Activated CD8-positive, alpha-beta memory T cell treated with anti-CD3 and anti-CD28 coated beads, Interleukin-2, amount 10 ng/mL, durations not matched to agents 7 days and 5 days (primary cell): ENCODE data around the gene HOPX. TPM values are rescaled to one million over a fixed set of nuclear protein-coding genes. Genes with fewer than 3 reads are reported as not detected.

Experiments used
- ATAC-seq: fragments of 150-1000 bp; cut with Tn5 transposase; one replicate; pipeline ENCODE4 v1.10.0; 2021; ENCODE audit warnings: moderate library complexity
- CTCF ChIA-PET: fragments of 350-600 bp; sonication (Branson Sonifier 250); formaldehyde crosslinking; loops from one replicate; lab custom pipeline; 2021; ENCODE audit warnings: antibody characterized with exemption; lab: Charles Lee
- DNase-seq: peaks from one replicate; pipeline ENCODE4 v3.0.0-alpha.2; 2020
- H3K27ac Mint-ChIP-seq: one replicate; pipeline ENCODE4 v1.8.0; 2021; ENCODE audit warnings: mild to moderate bottlenecking, mixed read lengths
- H3K27me3 Mint-ChIP-seq: one replicate; pipeline ENCODE4 v1.8.0; 2021; ENCODE audit warnings: mixed read lengths
- H3K36me3 Mint-ChIP-seq: one replicate; pipeline ENCODE4 v1.8.0; 2021; ENCODE audit warnings: mild to moderate bottlenecking, mixed read lengths
- H3K4me1 Mint-ChIP-seq: one replicate; pipeline ENCODE4 v1.8.0; 2021; ENCODE audit warnings: mixed read lengths
- H3K4me3 Mint-ChIP-seq: one replicate; pipeline ENCODE4 v1.8.0; 2021; ENCODE audit warnings: mild to moderate bottlenecking, moderate library complexity, mixed read lengths
- H3K9me3 Mint-ChIP-seq: one replicate; pipeline ENCODE4 v1.8.0; 2022; ENCODE audit warnings: low read depth, mixed read lengths
- total RNA-seq, 2 experiments: library from RNA; stranded (reverse); gene quantifications; one replicate each; pipeline ENCODE4 v1.2.3, GENCODE V29; 2021

Gene HOPX
- total RNA-seq, 2 experiments from 2014 or later: 177 to 208 TPM

GRCh38 chr4:56657818-56658217 is 23.3 kb downstream of the HOPX start:
- Mint-ChIP-seq H3K4me1 (peaks cover 32% of the 10 kb centered on the region), H3K9me3 (no peaks in the 10 kb centered on the region), H3K36me3 (peaks cover 13% of the 10 kb centered on the region), H3K4me3 (no peak overlapping the region), H3K27ac (no peak overlapping the region), H3K27me3 (peaks cover 11% of the 10 kb centered on the region)
- CTCF ChIA-PET: interaction anchor here (0.8 to 2.6 kb wide), 7 partner anchors 16 to 222 kb away, joined by 3 to 9 read pairs (median 7); partner anchors contain the start of genes PAICS and PPAT
- ATAC-seq: no peak
- no peak for DNase-seq

DNA sequence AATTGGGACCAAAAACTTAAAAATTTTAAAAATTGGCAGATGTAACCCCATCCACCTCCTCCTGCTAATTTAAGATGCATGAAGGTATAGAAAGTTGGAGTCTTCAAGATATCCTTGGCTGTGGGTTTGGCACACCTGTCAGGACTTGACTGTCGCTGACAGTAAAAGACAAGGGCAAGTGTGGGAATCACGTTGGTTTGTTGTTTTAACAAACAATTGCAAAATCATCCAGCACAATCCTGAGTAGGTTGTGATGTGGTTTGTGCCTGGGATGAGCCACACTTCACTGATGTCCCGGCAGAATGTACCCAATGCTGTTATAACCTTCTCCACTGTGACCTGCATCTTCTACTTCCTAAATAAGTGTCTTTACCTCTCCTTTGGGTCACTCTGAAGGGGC is 24.0 kb downstream of the HOPX start:
- ATAC-seq (no peak), DNase-seq (no peak)
- peaks cover 11% of the 10 kb centered on the region for H3K27me3 Mint-ChIP-seq
- peak overlapping the region; percentile 86 for H3K27ac Mint-ChIP-seq
- CTCF ChIA-PET: interaction anchor here (0.8 to 2.6 kb wide), 5 partner anchors 16 to 222 kb away, joined by 3 to 8 read pairs (median 5); partner anchors contain the start of genes PAICS and PPAT
- H3K4me1 Mint-ChIP-seq: peaks cover 38% of the 10 kb centered on the region
- H3K36me3 Mint-ChIP-seq: peaks cover 17% of the 10 kb centered on the region
- H3K9me3 Mint-ChIP-seq: no peaks in the 10 kb centered on the region
- H3K4me3 Mint-ChIP-seq: no peak overlapping the region

DNA sequence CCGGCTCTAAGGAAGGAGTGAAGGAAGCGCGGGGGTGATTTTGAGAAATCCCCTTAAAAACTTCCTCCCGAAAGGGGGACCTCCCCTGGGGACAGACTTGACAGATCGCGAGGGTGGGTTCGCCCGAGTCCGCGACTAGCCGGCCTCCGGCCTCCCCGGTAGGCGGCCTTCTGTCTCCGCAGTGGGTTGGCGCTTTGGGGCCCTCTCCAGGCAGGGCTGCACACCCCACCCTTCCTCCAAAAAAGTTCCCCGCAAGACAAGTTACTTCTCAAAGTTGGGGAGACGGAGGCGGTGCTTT is 24.8 kb downstream of the HOPX start:
- Mint-ChIP-seq H3K27ac (peak overlapping the region; percentile 86), H3K9me3 (no peaks in the 10 kb centered on the region), H3K36me3 (peaks cover 24% of the 10 kb centered on the region), H3K4me3 (peak overlapping the region; percentile 99), H3K27me3 (peaks cover 11% of the 10 kb centered on the region), H3K4me1 (peaks cover 46% of the 10 kb centered on the region)
- ATAC-seq (peak; percentile 76), DNase-seq (peak; percentile 85)
- CTCF ChIA-PET: interaction anchor here (0.5 to 2.6 kb wide), 3 partner anchors 15 to 85 kb away, joined by 3 to 8 read pairs (median 3); no protein-coding TSS in a partner anchor

- Mint-ChIP-seq H3K9me3 (no peaks in the 10 kb centered on the region), H3K27me3 (peaks cover 11% of the 10 kb centered on the region), H3K4me3 (peak overlapping the region; percentile 99), H3K4me1 (peaks cover 51% of the 10 kb centered on the region), H3K36me3 (peaks cover 28% of the 10 kb centered on the region), H3K27ac (peak overlapping the region; percentile 95)
- peak; percentile 30 for ATAC-seq
- peak; percentile 63 for DNase-seq
- CTCF ChIA-PET: interaction anchor here (0.9 to 3.1 kb wide), 11 partner anchors 14 to 220 kb away, joined by 3 to 13 read pairs (median 6); partner anchors contain the start of gene PAICS
Measured at GRCh38 chr4:56655627-56656345, 25.3 kb downstream of the HOPX start.

- H3K9me3 Mint-ChIP-seq: no peaks in the 10 kb centered on the region
- DNase-seq (peak; percentile 56), ATAC-seq (peak; percentile 16)
- CTCF ChIA-PET: interaction anchor here (0.9 to 3.1 kb wide), 16 partner anchors 14 to 706 kb away, joined by 3 to 13 read pairs (median 4); partner anchors contain the start of genes CEP135 and PAICS
- H3K4me3 Mint-ChIP-seq: peak overlapping the region; percentile 99
- peak overlapping the region; percentile 95 for H3K27ac Mint-ChIP-seq
- H3K4me1 Mint-ChIP-seq: peaks cover 57% of the 10 kb centered on the region
- H3K27me3 Mint-ChIP-seq: peaks cover 11% of the 10 kb centered on the region
- peaks cover 33% of the 10 kb centered on the region for H3K36me3 Mint-ChIP-seq
Measured at GRCh38 chr4:56655209-56655626, 25.9 kb downstream of the HOPX start.

- ATAC-seq (no peak), DNase-seq (no peak)
- Mint-ChIP-seq H3K9me3 (no peaks in the 10 kb centered on the region), H3K4me3 (peak overlapping the region; percentile 99), H3K27me3 (peaks cover 9% of the 10 kb centered on the region), H3K27ac (peak overlapping the region; percentile 95), H3K4me1 (peaks cover 67% of the 10 kb centered on the region), H3K36me3 (peaks cover 43% of the 10 kb centered on the region)
- CTCF ChIA-PET: interaction anchor here (1.0 to 3.1 kb wide), 14 partner anchors 13 to 218 kb away, joined by 3 to 13 read pairs (median 5); partner anchors contain the start of gene PAICS
Measured at GRCh38 chr4:56654238-56654632, 26.9 kb downstream of the HOPX start.

GRCh38 chr4:56653461-56654237 is 27.4 kb downstream of the HOPX start:
- Mint-ChIP-seq H3K27me3 (peaks cover 6% of the 10 kb centered on the region), H3K4me1 (peaks cover 73% of the 10 kb centered on the region), H3K4me3 (peak overlapping the region; percentile 99), H3K36me3 (peaks cover 49% of the 10 kb centered on the region), H3K9me3 (no peaks in the 10 kb centered on the region), H3K27ac (peak overlapping the region; percentile 95)
- CTCF ChIA-PET: interaction anchor here (0.7 to 3.1 kb wide), 8 partner anchors 12 to 183 kb away, joined by 3 to 13 read pairs (median 4); no protein-coding TSS in a partner anchor
- DNase-seq (peak; percentile 88), ATAC-seq (peak; percentile 38)

- peak overlapping the region; percentile 91 for H3K27ac Mint-ChIP-seq
Measured at GRCh38 chr4:56652196-56652595, 28.9 kb downstream of the HOPX start.

DNA sequence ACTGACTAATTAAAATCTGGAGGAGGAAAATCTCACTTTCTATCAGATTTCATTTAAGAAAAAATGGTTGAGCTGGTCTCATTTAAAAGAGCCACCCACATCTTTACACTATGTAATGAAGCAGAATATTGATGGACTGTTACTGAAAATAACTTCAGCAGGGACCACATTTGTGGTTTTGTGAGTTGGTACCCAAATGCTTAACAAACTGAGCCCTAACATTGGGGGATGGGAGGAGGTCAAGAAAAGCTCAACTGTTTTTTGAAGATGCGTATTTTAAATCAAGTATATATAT is 30.1 kb downstream of the HOPX start:
- Mint-ChIP-seq H3K27me3 (no peaks in the 10 kb centered on the region), H3K4me1 (peaks cover 80% of the 10 kb centered on the region), H3K36me3 (peaks cover 76% of the 10 kb centered on the region), H3K4me3 (peak overlapping the region; percentile 60), H3K9me3 (peaks cover 6% of the 10 kb centered on the region), H3K27ac (peak overlapping the region; percentile 91)
- CTCF ChIA-PET: interaction anchor here (1.3 to 4.1 kb wide), 5 partner anchors 11 to 702 kb away, joined by 5 to 24 read pairs (median 6); partner anchors contain the start of gene CEP135
- DNase-seq (no peak), ATAC-seq (no peak)

More at GRCh38 chr4:56652196-56652595, 28.9 kb downstream of the HOPX start:
- Mint-ChIP-seq H3K27me3 (no peaks in the 10 kb centered on the region), H3K4me3 (peak overlapping the region; percentile 60), H3K9me3 (no peaks in the 10 kb centered on the region), H3K4me1 (peaks cover 82% of the 10 kb centered on the region), H3K36me3 (peaks cover 64% of the 10 kb centered on the region)
- CTCF ChIA-PET: interaction anchor here (1.2 to 4.1 kb wide), 6 partner anchors 12 to 217 kb away, joined by 3 to 24 read pairs (median 5); partner anchors contain the start of gene PPAT
- no peak for DNase-seq
- ATAC-seq: no peak

- no peak for ATAC-seq
- Mint-ChIP-seq H3K27ac (peak overlapping the region; percentile 91), H3K4me3 (peak overlapping the region; percentile 60), H3K36me3 (peaks cover 79% of the 10 kb centered on the region), H3K27me3 (no peaks in the 10 kb centered on the region), H3K4me1 (peaks cover 84% of the 10 kb centered on the region), H3K9me3 (peaks cover 8% of the 10 kb centered on the region)
- DNase-seq: no peak
- CTCF ChIA-PET: interaction anchor here (0.9 to 4.1 kb wide), 10 partner anchors 8 to 702 kb away, joined by 3 to 24 read pairs (median 6); partner anchors contain the start of gene CEP135
Measured at GRCh38 chr4:56650262-56651055, 30.6 kb downstream of the HOPX start.

DNA sequence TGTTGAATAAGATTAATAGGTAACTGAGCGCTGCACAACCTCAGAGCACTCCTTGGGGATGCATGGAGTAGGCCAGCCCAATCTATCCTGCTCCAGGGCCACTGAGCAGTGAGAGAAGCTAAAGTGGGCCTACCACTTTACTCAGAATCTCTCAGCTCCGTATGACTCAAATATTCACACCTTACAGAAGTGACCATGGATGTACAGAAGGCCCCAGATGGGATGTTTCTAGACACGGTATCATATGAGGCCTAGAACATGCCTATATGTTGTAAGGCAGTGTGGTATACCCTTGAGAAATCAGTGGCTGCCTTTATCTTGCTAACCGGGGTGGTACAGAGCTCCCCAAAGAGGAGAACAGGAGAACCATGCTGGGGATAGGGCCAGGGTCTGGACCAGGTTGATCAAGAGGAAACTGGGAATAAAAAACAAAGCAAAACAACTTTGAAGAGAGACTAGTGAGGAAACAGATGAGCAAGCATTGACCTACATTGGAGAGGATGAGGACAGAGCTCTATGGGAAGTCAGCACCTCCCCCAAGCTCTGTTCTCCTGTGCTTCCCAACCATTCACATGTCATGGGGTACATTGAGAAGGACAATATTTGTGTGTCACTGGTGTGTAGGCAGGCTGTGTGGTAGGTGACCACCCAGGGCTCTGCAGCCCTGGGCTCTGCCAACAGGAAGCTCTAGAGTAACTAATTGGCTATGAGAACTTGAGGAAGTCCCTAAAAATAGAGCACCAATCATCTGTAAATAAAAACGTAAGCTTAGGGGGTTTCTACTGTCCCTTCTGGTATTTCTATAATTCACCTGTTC is 31.4 kb downstream of the HOPX start:
- Mint-ChIP-seq H3K4me1 (peaks cover 85% of the 10 kb centered on the region), H3K27me3 (no peaks in the 10 kb centered on the region), H3K9me3 (peaks cover 8% of the 10 kb centered on the region), H3K4me3 (peak overlapping the region; percentile 60), H3K27ac (peak overlapping the region; percentile 91), H3K36me3 (peaks cover 74% of the 10 kb centered on the region)
- CTCF ChIA-PET: interaction anchor here (0.9 to 4.1 kb wide), 11 partner anchors 9 to 701 kb away, joined by 3 to 24 read pairs (median 6); partner anchors contain the start of gene CEP135
- ATAC-seq: peak; percentile 12
- no peak for DNase-seq

GRCh38 chr4:56648824-56649151 is 32.3 kb downstream of the HOPX start:
- Mint-ChIP-seq H3K9me3 (peaks cover 8% of the 10 kb centered on the region), H3K4me3 (no peak overlapping the region), H3K4me1 (peaks cover 76% of the 10 kb centered on the region), H3K27me3 (no peaks in the 10 kb centered on the region), H3K27ac (peak overlapping the region; percentile 91), H3K36me3 (peaks cover 70% of the 10 kb centered on the region)
- DNase-seq (no peak), ATAC-seq (no peak)
- CTCF ChIA-PET: interaction anchor here (1.0 to 4.1 kb wide), 7 partner anchors 9 to 181 kb away, joined by 3 to 24 read pairs (median 3); no protein-coding TSS in a partner anchor
